Measurements from ENCODE around the gene ABI3BP.

DNA sequence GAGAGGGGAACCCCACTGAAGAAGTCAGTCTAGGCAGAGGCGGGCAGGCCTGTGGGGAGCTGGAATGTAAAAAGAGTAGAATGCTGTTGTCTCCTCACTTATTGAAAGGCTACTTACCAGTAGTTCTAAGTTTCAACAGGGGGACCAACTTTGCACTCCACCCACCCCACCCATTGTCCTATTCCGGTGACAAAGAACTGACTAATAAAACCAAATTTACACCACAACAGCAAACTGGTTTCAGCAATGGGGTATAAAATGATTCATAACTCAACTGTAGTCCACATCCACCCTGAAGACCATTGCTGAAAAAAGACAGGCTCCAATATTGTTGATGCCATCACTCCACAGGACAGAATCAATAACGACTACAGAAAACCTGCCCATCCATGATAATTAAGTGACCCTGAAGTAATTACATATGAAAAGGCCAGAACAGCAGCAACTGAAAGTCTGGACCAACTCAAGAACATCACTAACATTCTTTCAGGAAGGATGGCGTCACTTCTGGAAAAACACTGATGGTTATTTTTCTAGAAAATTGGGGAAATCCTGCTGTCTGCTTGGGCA lies 80.2 kb downstream of the ABI3BP start:
- no peak for TF ChIP-seq POLR2A (IDR thresholded peaks at IDR 0.05; ENCODE audit: borderline replicate concordance, extremely low read depth, insufficient read depth, insufficient read length)
- TF ChIP-seq, protein P1, sequence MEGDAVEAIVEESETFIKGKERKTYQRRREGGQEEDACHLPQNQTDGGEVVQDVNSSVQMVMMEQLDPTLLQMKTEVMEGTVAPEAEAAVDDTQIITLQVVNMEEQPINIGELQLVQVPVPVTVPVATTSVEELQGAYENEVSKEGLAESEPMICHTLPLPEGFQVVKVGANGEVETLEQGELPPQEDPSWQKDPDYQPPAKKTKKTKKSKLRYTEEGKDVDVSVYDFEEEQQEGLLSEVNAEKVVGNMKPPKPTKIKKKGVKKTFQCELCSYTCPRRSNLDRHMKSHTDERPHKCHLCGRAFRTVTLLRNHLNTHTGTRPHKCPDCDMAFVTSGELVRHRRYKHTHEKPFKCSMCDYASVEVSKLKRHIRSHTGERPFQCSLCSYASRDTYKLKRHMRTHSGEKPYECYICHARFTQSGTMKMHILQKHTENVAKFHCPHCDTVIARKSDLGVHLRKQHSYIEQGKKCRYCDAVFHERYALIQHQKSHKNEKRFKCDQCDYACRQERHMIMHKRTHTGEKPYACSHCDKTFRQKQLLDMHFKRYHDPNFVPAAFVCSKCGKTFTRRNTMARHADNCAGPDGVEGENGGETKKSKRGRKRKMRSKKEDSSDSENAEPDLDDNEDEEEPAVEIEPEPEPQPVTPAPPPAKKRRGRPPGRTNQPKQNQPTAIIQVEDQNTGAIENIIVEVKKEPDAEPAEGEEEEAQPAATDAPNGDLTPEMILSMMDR (IDR thresholded peaks at IDR 0.05 in 2 of 3, conservative IDR thresholded peaks at IDR 0.05 in 1 of 3; ENCODE audit: borderline replicate concordance in 1 of 3, insufficient read depth in 1 of 3, low read depth in 2 of 3, low read length in 2 of 3) = no peak
- no peak for TF ChIP-seq SP1 (IDR thresholded peaks at IDR 0.05; ENCODE audit: low read depth)
- TF ChIP-seq, protein P2, sequence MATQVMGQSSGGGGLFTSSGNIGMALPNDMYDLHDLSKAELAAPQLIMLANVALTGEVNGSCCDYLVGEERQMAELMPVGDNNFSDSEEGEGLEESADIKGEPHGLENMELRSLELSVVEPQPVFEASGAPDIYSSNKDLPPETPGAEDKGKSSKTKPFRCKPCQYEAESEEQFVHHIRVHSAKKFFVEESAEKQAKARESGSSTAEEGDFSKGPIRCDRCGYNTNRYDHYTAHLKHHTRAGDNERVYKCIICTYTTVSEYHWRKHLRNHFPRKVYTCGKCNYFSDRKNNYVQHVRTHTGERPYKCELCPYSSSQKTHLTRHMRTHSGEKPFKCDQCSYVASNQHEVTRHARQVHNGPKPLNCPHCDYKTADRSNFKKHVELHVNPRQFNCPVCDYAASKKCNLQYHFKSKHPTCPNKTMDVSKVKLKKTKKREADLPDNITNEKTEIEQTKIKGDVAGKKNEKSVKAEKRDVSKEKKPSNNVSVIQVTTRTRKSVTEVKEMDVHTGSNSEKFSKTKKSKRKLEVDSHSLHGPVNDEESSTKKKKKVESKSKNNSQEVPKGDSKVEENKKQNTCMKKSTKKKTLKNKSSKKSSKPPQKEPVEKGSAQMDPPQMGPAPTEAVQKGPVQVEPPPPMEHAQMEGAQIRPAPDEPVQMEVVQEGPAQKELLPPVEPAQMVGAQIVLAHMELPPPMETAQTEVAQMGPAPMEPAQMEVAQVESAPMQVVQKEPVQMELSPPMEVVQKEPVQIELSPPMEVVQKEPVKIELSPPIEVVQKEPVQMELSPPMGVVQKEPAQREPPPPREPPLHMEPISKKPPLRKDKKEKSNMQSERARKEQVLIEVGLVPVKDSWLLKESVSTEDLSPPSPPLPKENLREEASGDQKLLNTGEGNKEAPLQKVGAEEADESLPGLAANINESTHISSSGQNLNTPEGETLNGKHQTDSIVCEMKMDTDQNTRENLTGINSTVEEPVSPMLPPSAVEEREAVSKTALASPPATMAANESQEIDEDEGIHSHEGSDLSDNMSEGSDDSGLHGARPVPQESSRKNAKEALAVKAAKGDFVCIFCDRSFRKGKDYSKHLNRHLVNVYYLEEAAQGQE (IDR thresholded peaks at IDR 0.05; ENCODE audit: low read depth) = no peak
- no peak for TF ChIP-seq CEBPB (IDR thresholded peaks at IDR 0.05; ENCODE audit: low read depth)
- TF ChIP-seq ZNF274 (IDR thresholded peaks at IDR 0.05; ENCODE audit: low read depth, low read length) = no peak
- TF ChIP-seq, protein P3, sequence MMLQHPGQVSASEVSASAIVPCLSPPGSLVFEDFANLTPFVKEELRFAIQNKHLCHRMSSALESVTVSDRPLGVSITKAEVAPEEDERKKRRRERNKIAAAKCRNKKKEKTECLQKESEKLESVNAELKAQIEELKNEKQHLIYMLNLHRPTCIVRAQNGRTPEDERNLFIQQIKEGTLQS (IDR thresholded peaks at IDR 0.05) = no peak
- TF ChIP-seq EZH2 (IDR thresholded peaks at IDR 0.05) = no peak
- TF ChIP-seq EZH2phosphoT487 (IDR thresholded peaks at IDR 0.05; ENCODE audit: borderline replicate concordance) = no peak
- no peak for TF ChIP-seq EGR1 (IDR thresholded peaks at IDR 0.05; ENCODE audit: low read depth)
- TF ChIP-seq RAD21 (IDR thresholded peaks at IDR 0.05; ENCODE audit: low read depth) = no peak
- TF ChIP-seq TCF7L2 (IDR thresholded peaks at IDR 0.05; ENCODE audit: borderline replicate concordance, extremely low read depth, insufficient read depth, insufficient read length) = no peak
- TF ChIP-seq POLR2AphosphoS5 (IDR thresholded peaks at IDR 0.05; ENCODE audit: low read depth, low read length) = no peak
- no peak for TF ChIP-seq YY1 (IDR thresholded peaks at IDR 0.05; ENCODE audit: extremely low read depth, insufficient replicate concordance, low read depth, low read length)
